Endothelial cell of umbilical vein (primary cell): ENCODE results near the gene P3H2. TPM values are rescaled to one million over a fixed set of nuclear protein-coding genes. Genes with fewer than 3 reads are reported as not detected.

Experiments
- BruUV-seq: library from RNA; stranded (reverse); fragments of 400-500 nt; replicated peaks from 2 replicates; lab custom pipeline; 2021; lab: Mats Ljungman, UMichigan
- CTCF ChIA-PET: fragments of 300-600, 350-600 bp; sonication (Branson Sonifier 250); formaldehyde crosslinking; loops from one replicate; lab custom pipeline; 2021; ENCODE audit warnings: antibody characterized with exemption, inconsistent platforms; lab: Charles Lee
- POLR2A ChIA-PET: fragments of 300-600, 350-600 bp; sonication (Branson Sonifier 250); formaldehyde crosslinking; loops from one replicate; lab custom pipeline; 2021; ENCODE audit warnings: antibody characterized with exemption, inconsistent platforms; lab: Charles Lee
- DNase-seq: peaks from one replicate; pipeline ENCODE4 v3.0.0-alpha.2; 2011; ENCODE audit warnings: low read depth, low spot score
- FAIRE-seq: peaks from 2 replicates; lab custom pipeline; 2011; peaks lifted over from hg19 to GRCh38; lab: Jason Lieb, UNC
- H2AFZ ChIP-seq: 2 replicates; pipeline ENCODE4 v1.6.0; 2012; ENCODE audit warnings: low read depth, low read length, control low read depth, inconsistent platforms
- H3K27ac ChIP-seq: 2 replicates; pipeline ENCODE4 v1.5.1; 2011; ENCODE audit warnings: low read depth, mild to moderate bottlenecking, control low read depth, low read length, moderate library complexity; ENCODE audit not compliant: insufficient read depth
- H3K27me3 ChIP-seq, 2 experiments: 2 replicates each; pipeline versions ENCODE4 v1.6.0 to v1.6.1; 2011; ENCODE audit warnings: low read length in 2 of 2, mixed read lengths in 1 of 2; ENCODE audit not compliant: control insufficient read depth in 2 of 2, insufficient read depth in 2 of 2
- H3K36me3 ChIP-seq, 2 experiments: 2 replicates in 1 of 2; 3 replicates in 1 of 2; pipeline ENCODE4 v1.5.1; 2011; ENCODE audit warnings: low read length in 2 of 2, mild to moderate bottlenecking in 1 of 2, moderate library complexity in 1 of 2; ENCODE audit not compliant: control insufficient read depth in 2 of 2, insufficient read depth in 2 of 2; ENCODE audit errors: extremely low read depth in 1 of 2
- H3K4me1 ChIP-seq: 3 replicates; pipeline ENCODE4 v1.5.1; 2011; ENCODE audit warnings: mild to moderate bottlenecking, low read length; ENCODE audit not compliant: control insufficient read depth, insufficient read depth; ENCODE audit errors: extremely low read depth
- H3K4me2 ChIP-seq: 2 replicates; pipeline ENCODE4 v1.6.1; 2011; ENCODE audit warnings: low read length, control low read depth, mixed read lengths; ENCODE audit not compliant: insufficient read depth
- H3K4me3 ChIP-seq, 3 experiments: fragments of 200-600 bp in 1 of 3; sonication (generic), shearing (Covaris generic) in 1 of 3; replicated peaks in 1 of 3; 2 replicates each; pipeline ENCODE4 v1.5.1; 2011 to 2016; ENCODE audit warnings: control low read depth in 3 of 3, low read length in 3 of 3, mild to moderate bottlenecking in 2 of 3, inconsistent platforms in 1 of 3, low read depth in 1 of 3, moderate library complexity in 1 of 3; ENCODE audit not compliant: insufficient read depth in 1 of 3
- H3K79me2 ChIP-seq: 2 replicates; pipeline ENCODE4 v1.6.0; 2012; ENCODE audit warnings: low read length, inconsistent platforms; ENCODE audit not compliant: control insufficient read depth, insufficient read depth
- H3K9ac ChIP-seq: replicated peaks from 2 replicates; pipeline ENCODE3; 2011; ENCODE audit warnings: low read length, control low read depth; ENCODE audit not compliant: insufficient read depth; ENCODE audit errors: extremely low read depth
- H3K9me1 ChIP-seq: replicated peaks from 3 replicates; pipeline ENCODE4 v1.6.0; 2011; ENCODE audit warnings: mild to moderate bottlenecking, low read length; ENCODE audit not compliant: control insufficient read depth, insufficient read depth; ENCODE audit errors: extremely low read depth
- H3K9me3 ChIP-seq: replicated peaks from 2 replicates; pipeline ENCODE4 v1.5.1; 2012; ENCODE audit warnings: low read length, inconsistent platforms; ENCODE audit not compliant: control insufficient read depth, insufficient read depth
- H4K20me1 ChIP-seq: replicated peaks from 2 replicates; pipeline ENCODE3; 2011; ENCODE audit warnings: mild to moderate bottlenecking, low read length; ENCODE audit not compliant: control insufficient read depth, insufficient read depth; ENCODE audit errors: extremely low read depth
- GATA2 ChIP-seq: IDR thresholded peaks from 2 replicates; pipeline ENCODE4 v1.7.0; 2011; ENCODE audit warnings: low read depth, mild to moderate bottlenecking, moderate library complexity, mixed read lengths, low read length; ENCODE audit not compliant: insufficient read length, insufficient read depth
- JUN ChIP-seq: IDR thresholded peaks from 2 replicates; pipeline ENCODE4 v1.6.1; 2011; ENCODE audit warnings: borderline replicate concordance, low read depth; ENCODE audit not compliant: insufficient read length, insufficient read depth
- POLR2A ChIP-seq: IDR thresholded peaks from 2 replicates; pipeline ENCODE4 v1.6.1; 2012; ENCODE audit warnings: low read depth, mild to moderate bottlenecking, control low read depth, low read length
- dilution Hi-C: fragments of 300-500 bp; cut with MboI; formaldehyde crosslinking; loops from one replicate; pipeline ENCODE4 v1.15.0; 2019; ENCODE audit warnings: low sequenced_read_pairs; ENCODE audit not compliant: extremely low pct_ligation_motif_present
- intact Hi-C: fragments of 100-400 bp; cut with micrococcal nuclease; formaldehyde crosslinking; loops from one replicate; pipeline ENCODE4 v1.10.0; 2022
- polyA plus RNA-seq, 4 experiments: library from polyadenylated mRNA; depleted of rRNA in 3 of 4; stranded (reverse) in 3 of 4; unstranded in 1 of 4; fragments of >200 nt; gene quantifications; 2 replicates each; pipeline versions ENCODE4 v1.2.1 to v1.2.3, GENCODE V29; 2011 to 2012; ENCODE audit warnings: missing spikeins in 1 of 4
- total RNA-seq: library from RNA; stranded (reverse); gene quantifications from 2 replicates; pipeline ENCODE4 v1.2.3, GENCODE V29; 2021
- TF ChIP-seq, protein P1 (sequence below): IDR thresholded peaks from 2 replicates; pipeline ENCODE4 v1.6.1; 2011; ENCODE audit not compliant: insufficient read depth, insufficient read length

Gene P3H2
- total and polyA plus RNA-seq, 2 donors (not counting 3 experiments of a cell fraction or from before 2014, with no cell fraction given) = 6.6 to 6.8 TPM

DNA sequence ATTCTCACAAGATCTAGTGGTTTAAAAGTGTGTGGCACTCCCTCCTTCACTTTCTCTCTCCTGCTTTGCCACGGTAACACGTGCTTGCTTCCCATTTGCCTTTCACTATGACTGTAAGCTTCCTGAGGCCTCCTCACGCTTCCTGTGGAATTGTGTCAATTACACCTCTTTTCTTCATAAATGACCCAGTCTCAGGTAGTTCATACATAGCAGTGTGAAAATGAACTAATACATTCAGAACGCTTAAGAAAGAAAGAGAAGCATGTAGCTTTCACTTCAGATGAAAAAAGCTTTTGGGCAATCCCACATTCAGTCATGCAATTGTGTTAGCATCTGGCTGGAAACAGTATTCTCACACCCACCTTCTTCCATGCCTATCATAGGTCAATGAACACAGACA, 24.4 kb downstream of the P3H2 start:
- intact Hi-C loops = no loop called here
- TF ChIP-seq, protein P1, sequence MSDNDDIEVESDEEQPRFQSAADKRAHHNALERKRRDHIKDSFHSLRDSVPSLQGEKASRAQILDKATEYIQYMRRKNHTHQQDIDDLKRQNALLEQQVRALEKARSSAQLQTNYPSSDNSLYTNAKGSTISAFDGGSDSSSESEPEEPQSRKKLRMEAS = no peak
- DNase-seq (no peak), FAIRE-seq (no peak)
- no peaks in the 10 kb centered on the region for H3K9me3 ChIP-seq
- peaks cover 20% of the 10 kb centered on the region for H3K4me1 ChIP-seq
- no peaks in the 10 kb centered on the region for H3K36me3 ChIP-seq
- no peak overlapping the region for H3K4me3 ChIP-seq
- H4K20me1 ChIP-seq = no peaks in the 10 kb centered on the region
- BruUV-seq = no TSS peak
- ChIA-PET CTCF (no interaction called here), POLR2A (no interaction called here)
- no peaks in the 10 kb centered on the region for H3K79me2 ChIP-seq
- no peak overlapping the region for H3K4me2 ChIP-seq
- H2AFZ ChIP-seq = no peak overlapping the region
- H3K9ac ChIP-seq = no peak overlapping the region
- no peaks in the 10 kb centered on the region for H3K9me1 ChIP-seq
- dilution Hi-C loops = no loop called here
- no peaks in the 10 kb centered on the region for H3K27me3 ChIP-seq
- no peak overlapping the region for H3K27ac ChIP-seq

DNA sequence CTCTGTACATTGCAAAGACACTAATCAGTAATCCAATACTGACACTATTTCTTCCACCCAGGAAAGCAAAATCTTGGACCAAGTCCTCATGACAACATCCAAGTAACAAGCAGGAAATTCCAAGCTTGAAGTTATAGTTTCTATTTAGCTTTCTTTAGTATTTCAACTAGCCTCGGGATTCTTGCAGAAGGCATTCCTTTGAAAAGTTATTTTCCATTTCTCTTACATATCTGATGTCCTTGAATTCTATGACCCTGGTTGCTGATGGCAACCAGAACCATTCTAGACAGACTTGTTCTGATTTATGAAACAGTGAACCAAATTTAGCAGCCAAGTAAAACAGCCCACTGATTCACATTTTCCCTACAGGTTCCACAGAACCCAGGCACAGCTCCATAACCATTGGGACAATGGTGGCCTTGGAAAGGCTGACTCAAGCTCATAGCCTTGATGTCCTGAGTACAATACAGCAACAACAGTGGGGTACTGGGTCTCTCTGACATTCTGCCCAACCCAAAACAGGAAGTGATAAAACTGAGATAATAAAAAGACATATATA, 26.5 kb downstream of the P3H2 start:
- TF ChIP-seq JUN = peak; percentile 16
- TF ChIP-seq GATA2 = no peak
- TF ChIP-seq POLR2A = no peak
- Histone ChIP-seq H3K9me1 (no peaks in the 10 kb centered on the region), H3K4me3 (no peak overlapping the region), H3K9ac (no peak overlapping the region), H3K36me3 (no peaks in the 10 kb centered on the region), H4K20me1 (no peaks in the 10 kb centered on the region), H3K4me1 (peaks cover 19% of the 10 kb centered on the region), H3K79me2 (no peaks in the 10 kb centered on the region), H3K9me3 (no peaks in the 10 kb centered on the region), H2AFZ (peak overlapping the region; percentile 44), H3K27me3 (no peaks in the 10 kb centered on the region), H3K4me2 (peak overlapping the region; percentile 39), H3K27ac (peak overlapping the region; percentile 8)
- dilution Hi-C loops = no loop called here
- POLR2A ChIA-PET = interaction anchor here (1.2 kb wide), 1 partner anchor 27 kb away, joined by 3 read pairs; the partner anchor contains the start of gene P3H2
- CTCF ChIA-PET = interaction anchor here (0.7 to 1.8 kb wide), 7 partner anchors 12 to 222 kb away, joined by 3 to 7 read pairs (median 4); partner anchors contain the start of gene P3H2
- DNase-seq (peak; percentile 91), FAIRE-seq (peak; percentile 60)
- no TSS peak for BruUV-seq
- intact Hi-C loops = loop anchor here (1.0 kb wide), 1 partner anchor 15 kb away; no protein-coding TSS in a partner anchor
